Stimulated activated CD8-positive, alpha-beta memory T cell treated with anti-CD3 and anti-CD28 coated beads, Interleukin-4, amount 100 ng/mL, for 4 hours (primary cell): ENCODE results near the gene WWTR1.

Experiments used
- DNase-seq, 2 donors: peaks; one replicate each; pipeline ENCODE4 v3.0.0-alpha.2; 2020; ENCODE audit warnings: low read depth in 2 of 2, low spot score in 1 of 2

WWTR1 gene

GRCh38 chr3:149502438-149502837, 155.4 kb downstream of the WWTR1 start:
- DNase-seq, result no peak

DNA sequence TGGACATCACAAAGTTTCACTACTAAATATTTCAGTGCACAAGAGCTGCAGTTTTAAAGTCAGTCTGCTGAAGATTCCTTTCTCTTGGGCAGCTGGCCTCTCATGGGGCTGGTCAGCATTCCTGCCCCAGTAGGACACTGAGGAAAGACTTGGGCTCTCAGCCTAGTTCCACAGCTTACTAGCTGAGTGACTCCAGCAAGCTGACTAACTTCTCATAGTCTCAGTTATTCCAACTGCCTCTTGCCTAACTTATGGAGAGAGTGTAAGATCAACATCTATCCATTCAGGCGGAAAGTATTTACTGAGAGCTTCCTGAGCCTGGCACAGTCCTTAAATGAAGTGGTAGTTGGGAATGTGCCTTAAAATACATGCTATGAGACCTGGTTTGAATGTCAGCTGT, 156.3 kb downstream of the WWTR1 start:
- DNase-seq, result no peak

DNA sequence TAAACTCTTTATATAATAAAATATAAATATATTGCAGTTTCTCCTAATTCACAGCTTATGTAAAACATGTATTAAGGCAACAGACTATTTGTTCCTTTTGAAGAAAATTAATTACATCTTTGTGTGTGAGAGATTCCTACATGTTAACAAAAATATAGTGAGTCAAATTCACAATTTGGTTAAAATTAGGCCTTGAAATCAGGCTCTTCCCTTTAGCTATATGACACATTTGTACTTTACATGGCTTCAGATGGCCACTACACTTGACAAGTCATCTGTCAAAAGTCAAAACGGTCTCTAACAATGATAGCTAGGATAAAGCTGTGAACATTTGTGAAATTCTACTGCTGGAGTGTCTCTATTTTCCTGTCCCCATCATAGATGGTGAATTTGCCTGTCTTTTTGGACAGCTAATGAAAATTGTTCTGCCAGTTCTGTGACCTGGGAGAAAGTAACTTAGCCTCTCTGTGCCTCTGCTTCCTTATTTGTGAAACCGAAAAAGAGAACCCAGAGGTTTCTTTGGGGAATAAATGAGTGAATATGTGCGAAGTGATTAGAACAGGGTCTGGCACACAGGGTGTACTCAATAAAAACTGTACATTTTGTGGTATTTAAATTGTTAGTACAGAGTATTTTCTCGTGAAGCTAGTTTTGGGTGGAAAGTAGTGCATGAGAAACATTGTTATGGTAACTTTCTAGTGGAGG, 159.7 kb downstream of the WWTR1 start:
- no peak for DNase-seq

GRCh38 chr3:149496891-149497290, 160.9 kb downstream of the WWTR1 start:
- DNase-seq, result no peak

GRCh38 chr3:149495581-149496125, 162.2 kb downstream of the WWTR1 start:
- no peak for DNase-seq

DNA sequence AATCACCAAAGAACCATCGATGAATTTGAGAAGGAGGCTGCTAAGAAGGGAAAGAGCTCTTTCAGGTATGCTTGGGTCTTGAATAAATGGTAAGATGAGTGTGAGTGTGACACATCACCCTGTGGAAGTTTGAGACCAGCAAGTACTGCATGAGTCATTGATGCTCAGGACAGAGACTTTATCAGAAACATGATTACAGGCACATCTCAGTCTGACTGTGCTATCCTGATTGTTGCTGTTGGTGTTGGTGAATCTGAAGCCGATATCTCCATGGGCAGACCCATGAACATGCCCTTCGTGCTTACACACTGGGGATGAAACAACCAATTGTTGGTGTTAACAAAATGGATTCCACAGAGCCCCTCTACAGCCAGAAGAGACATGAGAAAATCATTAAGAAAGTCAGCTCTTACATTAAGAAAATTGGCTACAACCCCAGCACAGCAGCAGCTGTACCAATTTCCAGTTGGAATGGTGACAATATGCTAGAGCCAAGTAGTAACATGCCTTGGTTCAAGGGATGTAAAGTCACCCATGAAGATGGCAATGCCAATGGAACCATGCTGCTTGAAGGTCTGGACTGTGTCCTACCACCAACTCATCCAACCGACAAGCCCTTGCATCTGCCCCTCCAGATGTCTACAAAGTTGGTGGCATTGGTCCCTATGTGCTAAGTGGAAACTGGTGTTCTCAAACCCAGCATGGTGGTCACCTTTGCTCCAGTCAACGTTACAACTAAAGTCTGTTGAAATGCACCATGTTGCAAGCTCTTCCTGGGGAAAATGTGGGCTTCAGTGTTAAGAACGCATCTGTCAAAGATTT, 162.9 kb downstream of the WWTR1 start:
- DNase-seq, result no peak

- DNase-seq, result no peak
Measured at GRCh38 chr3:149494022-149494758, 163.6 kb downstream of the WWTR1 start.

GRCh38 chr3:149493315-149494021, 164.4 kb downstream of the WWTR1 start:
- DNase-seq, result no peak

- DNase-seq, result no peak
Measured at GRCh38 chr3:149490260-149490971, 167.4 kb downstream of the WWTR1 start.

DNA sequence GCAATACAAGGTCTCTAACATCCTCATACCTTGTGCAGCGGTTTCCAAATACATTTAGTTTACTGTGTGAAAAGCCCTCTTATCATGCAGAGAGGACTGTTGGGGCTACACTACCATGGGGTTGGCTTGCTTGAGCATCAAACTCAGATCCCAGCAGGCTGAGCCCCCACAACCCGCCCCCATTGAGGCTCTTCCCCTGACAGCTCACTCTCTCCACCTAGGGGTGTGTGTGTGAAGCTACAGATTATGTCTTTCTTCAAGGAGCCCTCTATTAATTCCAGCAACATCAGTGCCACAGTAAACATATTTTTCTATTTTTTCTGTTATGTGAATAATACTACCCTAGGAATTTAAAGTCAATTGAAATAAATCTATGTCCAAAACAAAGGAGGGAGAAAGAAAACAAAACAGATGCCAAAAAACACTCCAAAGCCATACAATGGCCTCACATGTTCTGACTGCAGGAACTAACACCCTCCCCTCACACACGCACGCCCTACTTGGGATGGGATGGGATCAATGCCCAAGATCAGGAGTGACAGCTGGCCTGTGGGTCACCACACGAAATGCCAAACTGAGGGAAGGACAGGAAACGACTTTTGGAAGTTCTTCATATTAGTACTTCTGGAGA, 168.7 kb downstream of the WWTR1 start:
- no peak for DNase-seq

DNA sequence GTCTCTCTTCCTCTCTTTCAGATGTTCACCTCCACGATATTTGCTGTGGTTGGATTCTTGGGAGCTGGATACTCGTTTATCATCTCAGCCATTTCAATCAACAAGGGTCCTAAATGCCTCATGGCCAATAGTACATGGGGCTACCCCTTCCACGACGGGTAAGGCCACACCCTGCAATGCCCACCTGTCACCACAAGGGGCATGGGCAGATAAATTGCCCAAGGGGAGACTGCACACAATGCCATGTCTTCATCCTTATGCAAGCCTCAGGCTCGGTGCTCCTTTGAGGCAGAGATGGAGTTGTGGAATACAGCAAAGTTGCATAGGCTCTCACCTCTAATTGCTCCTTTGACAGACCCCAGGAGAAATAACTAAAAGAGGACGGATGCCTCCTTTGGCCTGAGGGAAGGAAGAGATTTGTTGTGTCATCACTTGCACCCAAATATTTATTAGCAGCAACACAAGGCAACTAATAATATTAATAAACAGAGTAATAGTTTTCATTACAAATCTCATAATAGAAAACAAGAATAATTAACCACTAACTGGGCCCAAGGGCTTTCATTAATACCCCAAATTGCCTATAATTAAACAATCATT, 170.1 kb downstream of the WWTR1 start:
- no peak for DNase-seq

DNA sequence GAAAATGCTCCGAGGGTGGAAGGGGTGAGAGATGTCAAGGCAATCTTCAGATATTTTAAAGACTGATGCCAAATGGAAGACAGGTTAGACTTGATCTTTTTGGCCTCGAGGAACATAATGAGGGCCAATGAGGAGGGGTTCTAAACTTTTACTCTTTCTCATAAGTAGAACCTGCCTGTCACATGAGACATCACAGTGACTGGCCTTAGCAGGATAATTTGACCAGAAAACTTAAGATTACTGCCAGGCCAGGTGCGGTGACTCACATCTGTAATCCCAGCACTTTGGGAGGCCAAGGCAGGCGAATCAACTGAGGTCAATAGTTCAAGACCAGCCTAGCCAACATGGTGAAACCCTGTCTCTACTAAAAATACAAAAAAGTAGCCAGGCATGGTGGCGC, 171.1 kb downstream of the WWTR1 start:
- no peak for DNase-seq

GRCh38 chr3:149481491-149481890, 176.3 kb downstream of the WWTR1 start:
- no peak for DNase-seq

- DNase-seq, result no peak
Measured at GRCh38 chr3:149481056-149481455, 176.8 kb downstream of the WWTR1 start.

DNA sequence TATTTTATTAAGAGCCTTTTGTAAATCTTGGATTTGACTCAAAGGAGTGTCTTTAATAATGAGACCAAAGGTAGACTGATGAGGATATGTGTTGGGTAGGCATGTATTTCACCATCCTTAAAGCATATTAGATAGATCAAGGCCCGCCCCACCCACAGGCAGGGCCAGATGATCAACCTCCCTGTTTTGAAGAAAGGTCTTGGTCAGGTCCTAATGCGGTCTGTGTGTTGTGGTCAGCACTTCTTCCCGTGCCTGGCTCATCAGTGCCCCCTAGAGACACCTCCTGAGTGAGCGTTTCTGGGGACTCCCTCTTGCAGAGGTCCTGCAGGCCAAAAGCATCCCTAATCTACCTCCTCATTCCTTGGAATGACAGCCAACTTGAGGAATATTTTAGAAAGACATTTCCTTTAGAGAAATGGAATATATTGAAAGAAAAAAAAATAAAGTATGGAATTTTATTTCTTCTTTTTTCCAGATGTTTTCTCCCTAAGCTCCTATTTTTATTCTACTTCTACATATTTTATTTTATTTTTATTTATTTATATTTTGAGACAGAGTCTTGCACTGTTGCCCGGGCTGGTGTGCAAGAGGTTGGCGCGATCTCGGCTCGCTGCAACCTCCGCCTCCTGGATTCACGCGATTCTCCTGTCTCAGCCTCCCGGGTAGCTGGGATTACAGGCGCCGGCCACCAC, 177.4 kb downstream of the WWTR1 start:
- DNase-seq, result peak in 1 of 2 donors; percentile 4

DNA sequence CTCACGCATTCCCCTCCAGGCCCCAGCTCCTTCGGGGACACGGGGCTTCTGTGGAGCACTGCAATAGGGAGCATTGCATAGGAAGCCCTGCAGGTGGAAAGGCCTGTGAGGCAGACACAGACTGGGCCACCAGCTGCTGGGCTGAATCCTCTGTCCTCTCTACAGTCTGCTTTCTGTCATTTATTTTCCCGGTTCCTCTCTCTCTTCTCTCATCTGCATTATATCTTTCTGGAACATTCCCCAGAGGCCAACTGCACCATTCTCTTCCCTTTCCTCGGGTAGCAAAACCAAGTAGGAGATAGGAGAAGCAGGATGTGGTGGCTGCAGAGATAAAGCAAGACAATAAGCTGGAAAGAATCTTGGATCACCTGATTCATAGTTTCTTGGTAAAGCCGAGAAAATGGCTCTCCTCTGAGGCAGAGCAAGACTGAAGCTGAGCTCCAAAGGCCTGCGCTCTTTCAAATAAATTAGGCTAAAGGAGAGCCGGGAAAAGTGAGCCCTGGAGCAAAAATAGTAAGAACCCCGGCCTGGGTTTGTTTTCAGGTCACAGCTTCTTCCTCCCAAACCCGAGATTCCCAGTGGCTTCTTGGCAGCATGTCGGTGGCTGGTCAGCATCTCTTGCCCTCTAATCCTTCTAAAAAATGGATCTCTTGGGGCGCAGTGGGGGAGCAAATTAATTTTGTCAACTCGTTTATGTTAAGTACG, 178.1 kb downstream of the WWTR1 start:
- DNase-seq, result no peak

DNA sequence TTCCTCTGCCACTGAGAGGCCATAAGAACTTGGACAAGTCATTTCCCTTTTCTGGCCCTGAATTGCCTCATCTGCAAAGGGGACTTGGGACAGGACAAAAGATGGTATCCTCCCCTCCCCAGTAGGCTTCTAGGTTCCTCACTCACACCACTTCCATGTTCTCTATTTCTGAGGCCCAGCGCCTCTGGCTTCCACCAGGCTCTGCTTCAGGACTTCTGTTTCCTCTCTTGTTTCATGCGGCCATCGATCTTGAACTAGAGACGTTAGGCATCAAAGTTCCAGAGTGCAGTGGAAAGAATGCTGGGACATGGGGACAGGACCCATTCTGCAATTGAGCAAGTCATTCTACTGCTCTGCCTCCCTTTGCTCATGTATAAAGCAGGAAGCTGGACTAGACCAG, 181.6 kb downstream of the WWTR1 start:
- no peak for DNase-seq

GRCh38 chr3:149475451-149476060, 182.3 kb downstream of the WWTR1 start:
- DNase-seq, result no peak
